Neural progenitor cell (in vitro differentiated cells): Measurements from ENCODE around the gene ATOX1. TPM values are rescaled to one million over a fixed set of nuclear protein-coding genes. Genes with fewer than 3 reads are reported as not detected.
"Not testable (repeated sequence)": the region's sequence is repeated elsewhere in the genome, so short reads cannot be mapped to it uniquely, and the experiment has no call there.

Experiments used
- DNase-seq: peaks from one replicate; pipeline ENCODE4 v3.0.0-alpha.2; 2016; ENCODE audit warnings: low spot score
- H2AFZ ChIP-seq: fragments of 200-600 bp; sonication (generic); replicated peaks from 2 replicates; pipeline ENCODE4 v1.6.1; 2016; ENCODE audit warnings: antibody characterized with exemption
- H3F3A ChIP-seq: fragments of 200-600 bp; sonication (generic); 2 replicates; pipeline ENCODE4 v1.6.1; 2016; ENCODE audit warnings: antibody characterized with exemption, low read depth
- H3K27ac ChIP-seq: fragments of 200-600 bp; sonication (generic); 2 replicates; pipeline ENCODE4 v1.5.1; 2016; ENCODE audit warnings: mild to moderate bottlenecking
- H3K27me3 ChIP-seq: fragments of 200-600 bp; sonication (generic); 2 replicates; pipeline ENCODE4 v1.6.1; 2016; ENCODE audit warnings: mild to moderate bottlenecking, moderate library complexity
- H3K36me3 ChIP-seq: fragments of 200-600 bp; sonication (generic); 2 replicates; pipeline ENCODE4 v1.5.1; 2016
- H3K4me1 ChIP-seq: fragments of 200-600 bp; sonication (generic); 2 replicates; pipeline ENCODE4 v1.6.1; 2016; ENCODE audit warnings: mixed run types
- H3K4me2 ChIP-seq: fragments of 200-600 bp; sonication (generic); 2 replicates; pipeline ENCODE4 v1.6.1; 2016
- H3K4me3 ChIP-seq: fragments of 200-600 bp; sonication (generic); 2 replicates; pipeline ENCODE4 v1.5.1; 2016
- H3K79me2 ChIP-seq: fragments of 200-600 bp; sonication (generic); 2 replicates; pipeline ENCODE4 v1.6.1; 2016; ENCODE audit warnings: low read depth
- H3K9ac ChIP-seq: fragments of 200-600 bp; sonication (generic); 2 replicates; pipeline ENCODE4 v1.6.1; 2016
- H3K9me3 ChIP-seq: fragments of 200-600 bp; sonication (generic); 2 replicates; pipeline ENCODE4 v1.5.1; 2016; ENCODE audit warnings: low read depth
- H4K20me1 ChIP-seq: fragments of 200-600 bp; sonication (generic); 2 replicates; pipeline ENCODE4 v1.6.1; 2016; ENCODE audit warnings: low read depth
- H3K27ac Mint-ChIP-seq: 3 replicates; pipeline ENCODE4 v1.8.0; 2021; ENCODE audit warnings: mixed read lengths
- H3K27me3 Mint-ChIP-seq: 2 replicates; pipeline ENCODE4 v1.8.0; 2022; ENCODE audit warnings: low read depth, mild to moderate bottlenecking, inconsistent platforms, moderate library complexity, mixed read lengths; ENCODE audit not compliant: insufficient read depth
- H3K36me3 Mint-ChIP-seq: 3 replicates; pipeline ENCODE4 v1.8.0; 2021; ENCODE audit warnings: mixed read lengths
- H3K4me1 Mint-ChIP-seq: 3 replicates; pipeline ENCODE4 v1.8.0; 2021; ENCODE audit warnings: mixed read lengths
- H3K4me3 Mint-ChIP-seq: 3 replicates; pipeline ENCODE4 v1.8.0; 2021; ENCODE audit warnings: mild to moderate bottlenecking, moderate library complexity, mixed read lengths
- H3K9me3 Mint-ChIP-seq: 3 replicates; pipeline ENCODE4 v1.8.0; 2020; ENCODE audit warnings: mixed read lengths
- EZH2 ChIP-seq: fragments of 200-600 bp; sonication (generic); IDR thresholded peaks from 2 replicates; pipeline ENCODE4 v1.6.1; 2017; ENCODE audit warnings: antibody characterized with exemption, mild to moderate bottlenecking, moderate library complexity
- EZH2phosphoT487 ChIP-seq: fragments of 200-600 bp; sonication (generic); IDR thresholded peaks from 2 replicates; pipeline ENCODE4 v1.6.1; 2017; ENCODE audit warnings: antibody characterized with exemption
- total RNA-seq: library from RNA; depleted of rRNA; stranded (reverse); fragments of >200 nt; gene quantifications from 2 replicates; pipeline ENCODE4 v1.2.3, GENCODE V29; 2015; ENCODE audit warnings: low replicate concordance
- TF ChIP-seq, protein P1 (sequence below): fragments of 200-600 bp; sonication (generic); IDR thresholded peaks from 2 replicates; pipeline ENCODE4 v1.5.1; 2017; ENCODE audit warnings: antibody characterized with exemption, mild to moderate bottlenecking

Gene ATOX1
- total RNA-seq, 1 donor from 2014 or later = 22.8 TPM

DNA sequence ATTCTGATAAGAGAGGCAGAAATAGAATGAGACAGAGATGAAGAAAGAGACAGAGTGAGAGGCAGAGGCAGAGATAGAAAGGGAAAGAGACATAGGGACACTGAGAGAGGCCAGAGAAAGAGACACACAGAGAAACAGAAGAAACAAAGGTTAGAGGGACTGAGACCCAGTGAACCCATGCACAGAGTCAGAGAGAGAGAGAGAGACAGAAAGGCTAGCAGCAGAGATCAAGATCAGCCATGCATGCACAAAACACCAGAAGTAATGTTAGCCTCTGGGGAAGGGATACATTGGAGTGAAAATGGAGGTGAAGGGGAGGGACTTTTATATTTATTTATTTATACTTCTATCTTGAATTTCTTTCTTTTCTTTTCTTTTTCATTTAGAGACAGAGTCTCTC is 57.6 kb downstream of the ATOX1 start:
- H3K36me3 ChIP-seq = no peaks in the 10 kb centered on the region
- H3K4me1 ChIP-seq = peaks cover 14% of the 10 kb centered on the region
- Mint-ChIP-seq H3K4me1 (peaks cover 43% of the 10 kb centered on the region), H3K27ac (peak overlapping the region; percentile 39), H3K4me3 (no peak overlapping the region), H3K36me3 (no peaks in the 10 kb centered on the region), H3K9me3 (no peaks in the 10 kb centered on the region), H3K27me3 (peaks cover 10% of the 10 kb centered on the region)
- no peaks in the 10 kb centered on the region for H3K9me3 ChIP-seq
- H3K4me3 ChIP-seq = no peak overlapping the region
- TF ChIP-seq EZH2 (no peak), EZH2phosphoT487 (no peak)
- TF ChIP-seq, protein P1, sequence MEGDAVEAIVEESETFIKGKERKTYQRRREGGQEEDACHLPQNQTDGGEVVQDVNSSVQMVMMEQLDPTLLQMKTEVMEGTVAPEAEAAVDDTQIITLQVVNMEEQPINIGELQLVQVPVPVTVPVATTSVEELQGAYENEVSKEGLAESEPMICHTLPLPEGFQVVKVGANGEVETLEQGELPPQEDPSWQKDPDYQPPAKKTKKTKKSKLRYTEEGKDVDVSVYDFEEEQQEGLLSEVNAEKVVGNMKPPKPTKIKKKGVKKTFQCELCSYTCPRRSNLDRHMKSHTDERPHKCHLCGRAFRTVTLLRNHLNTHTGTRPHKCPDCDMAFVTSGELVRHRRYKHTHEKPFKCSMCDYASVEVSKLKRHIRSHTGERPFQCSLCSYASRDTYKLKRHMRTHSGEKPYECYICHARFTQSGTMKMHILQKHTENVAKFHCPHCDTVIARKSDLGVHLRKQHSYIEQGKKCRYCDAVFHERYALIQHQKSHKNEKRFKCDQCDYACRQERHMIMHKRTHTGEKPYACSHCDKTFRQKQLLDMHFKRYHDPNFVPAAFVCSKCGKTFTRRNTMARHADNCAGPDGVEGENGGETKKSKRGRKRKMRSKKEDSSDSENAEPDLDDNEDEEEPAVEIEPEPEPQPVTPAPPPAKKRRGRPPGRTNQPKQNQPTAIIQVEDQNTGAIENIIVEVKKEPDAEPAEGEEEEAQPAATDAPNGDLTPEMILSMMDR = no peak
- H3K79me2 ChIP-seq = no peaks in the 10 kb centered on the region
- DNase-seq = no peak
- no peak overlapping the region for H2AFZ ChIP-seq
- no peak overlapping the region for H3K4me2 ChIP-seq
- peaks cover 4% of the 10 kb centered on the region for H3F3A ChIP-seq
- H3K9ac ChIP-seq = no peak overlapping the region
- no peaks in the 10 kb centered on the region for H3K27me3 ChIP-seq
- H3K27ac ChIP-seq = no peak overlapping the region
- H4K20me1 ChIP-seq = no peaks in the 10 kb centered on the region

DNA sequence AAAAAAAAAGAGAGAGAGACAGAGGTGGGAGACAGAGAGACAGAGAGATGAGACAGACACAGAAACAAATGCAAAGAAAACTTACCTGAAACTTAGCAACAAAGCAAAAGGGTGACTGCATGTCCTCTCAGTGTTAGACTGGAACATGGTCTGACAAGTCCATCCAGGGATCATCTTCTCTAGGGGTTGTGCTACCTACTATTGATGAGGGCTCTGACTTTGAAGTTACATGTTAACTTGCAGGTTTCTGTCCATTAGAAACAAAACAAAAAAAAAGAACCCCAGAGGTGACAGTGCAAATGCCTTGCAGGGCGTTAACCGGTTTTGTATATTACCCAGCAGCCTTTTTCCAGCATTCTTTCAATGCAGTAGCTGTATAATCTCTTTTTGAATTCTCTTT is 58.1 kb downstream of the ATOX1 start:
- no peak overlapping the region for H3K27ac ChIP-seq
- no peaks in the 10 kb centered on the region for H4K20me1 ChIP-seq
- no peak for TF ChIP-seq EZH2phosphoT487
- no peak for TF ChIP-seq EZH2
- TF ChIP-seq, protein P1 = no peak
- no peaks in the 10 kb centered on the region for H3K36me3 ChIP-seq
- H3K9me3 ChIP-seq = no peaks in the 10 kb centered on the region
- no peaks in the 10 kb centered on the region for H3K36me3 Mint-ChIP-seq
- no peaks in the 10 kb centered on the region for H3K79me2 ChIP-seq
- peaks cover 14% of the 10 kb centered on the region for H3K4me1 ChIP-seq
- peaks cover 49% of the 10 kb centered on the region for H3K4me1 Mint-ChIP-seq
- H3K27me3 ChIP-seq = no peaks in the 10 kb centered on the region
- peaks cover 8% of the 10 kb centered on the region for H3K27me3 Mint-ChIP-seq
- H3K4me2 ChIP-seq = no peak overlapping the region
- peak overlapping the region; percentile 30 for H3K27ac Mint-ChIP-seq
- no peak overlapping the region for H2AFZ ChIP-seq
- DNase-seq = no peak
- peaks cover 4% of the 10 kb centered on the region for H3F3A ChIP-seq
- no peak overlapping the region for H3K4me3 Mint-ChIP-seq
- H3K4me3 ChIP-seq = no peak overlapping the region
- no peak overlapping the region for H3K9ac ChIP-seq
- H3K9me3 Mint-ChIP-seq = no peaks in the 10 kb centered on the region

DNA sequence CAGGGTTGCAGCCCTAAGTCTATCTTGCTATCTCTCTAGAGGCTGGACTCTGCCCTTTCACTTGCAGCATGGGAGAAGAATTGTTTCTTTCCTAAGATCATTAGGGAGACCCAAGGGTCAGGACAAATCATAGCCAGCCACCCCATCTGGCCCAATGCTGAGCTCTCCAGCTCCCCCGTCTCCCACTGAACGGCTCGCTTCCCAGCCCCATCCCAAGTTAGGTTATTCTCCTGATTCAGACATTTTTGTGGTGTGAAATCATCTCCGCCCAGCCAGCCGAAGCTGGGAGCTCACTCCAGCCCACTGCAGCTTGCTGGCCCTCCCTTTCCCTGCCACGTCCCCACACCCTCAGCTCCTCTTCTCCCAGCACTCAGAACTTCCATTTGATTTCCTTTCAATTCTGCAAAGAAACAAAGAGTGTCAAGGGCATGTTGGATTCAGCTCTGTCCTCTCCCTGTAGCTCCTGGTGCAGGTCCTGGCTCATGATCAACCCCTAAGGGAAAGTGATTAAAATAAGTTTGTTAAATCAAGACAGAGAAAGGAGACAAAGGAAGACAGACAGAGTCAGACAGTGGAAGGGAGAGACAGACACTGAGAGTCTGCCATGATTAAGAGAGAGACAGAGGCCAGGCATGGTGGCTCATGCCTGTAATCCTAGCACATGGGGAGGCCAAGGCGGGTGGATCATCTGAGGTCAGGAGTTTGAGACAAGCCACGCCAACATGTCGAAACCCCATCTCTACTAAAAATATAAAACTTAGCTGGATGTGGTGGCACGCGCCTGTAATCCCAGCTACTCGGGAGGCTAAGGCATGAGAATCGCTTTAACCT is 59.1 kb downstream of the ATOX1 start:
- Histone ChIP-seq H3K27me3 (no peaks in the 10 kb centered on the region), H2AFZ (peak overlapping the region; percentile 4), H3K27ac (no peak overlapping the region), H3K4me2 (no peak overlapping the region), H3F3A (peaks cover 4% of the 10 kb centered on the region), H3K4me1 (peaks cover 14% of the 10 kb centered on the region), H4K20me1 (no peaks in the 10 kb centered on the region), H3K9ac (no peak overlapping the region), H3K9me3 (no peaks in the 10 kb centered on the region), H3K79me2 (no peaks in the 10 kb centered on the region), H3K36me3 (no peaks in the 10 kb centered on the region), H3K4me3 (no peak overlapping the region)
- H3K27me3 Mint-ChIP-seq = peaks cover 6% of the 10 kb centered on the region
- H3K36me3 Mint-ChIP-seq = no peaks in the 10 kb centered on the region
- H3K4me3 Mint-ChIP-seq = peak overlapping the region; percentile 54
- H3K9me3 Mint-ChIP-seq = no peaks in the 10 kb centered on the region
- peak overlapping the region; percentile 99 for H3K27ac Mint-ChIP-seq
- TF ChIP-seq EZH2 (no peak), EZH2phosphoT487 (no peak)
- H3K4me1 Mint-ChIP-seq = peaks cover 49% of the 10 kb centered on the region
- no peak for DNase-seq

DNA sequence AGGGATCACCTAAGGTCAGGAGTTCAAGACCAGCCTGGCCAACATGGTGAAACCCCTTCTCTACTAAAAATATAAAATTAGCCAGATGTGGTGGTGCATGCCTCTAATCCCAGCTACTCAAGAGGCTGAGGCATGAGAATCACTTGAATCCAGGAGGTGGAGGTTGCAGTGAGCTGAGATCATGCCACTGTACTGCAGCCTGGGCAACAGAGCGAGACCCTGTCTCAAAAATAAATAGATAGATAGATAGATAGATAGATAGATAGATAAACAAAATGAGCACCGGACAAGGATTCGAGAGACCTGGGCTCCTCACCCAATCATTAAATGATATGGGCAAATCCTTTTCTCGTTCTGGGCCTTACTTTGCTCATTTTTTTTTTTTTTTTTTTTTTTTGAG is 60.4 kb downstream of the ATOX1 start:
- not testable (repeated sequence) for H3K9ac ChIP-seq, H3K4me2 ChIP-seq, H3K9me3 ChIP-seq, H3K27me3 ChIP-seq, H4K20me1 ChIP-seq, H3K36me3 ChIP-seq, H3F3A ChIP-seq, DNase-seq, H3K27me3 Mint-ChIP-seq, H3K4me3 ChIP-seq, H3K4me3 Mint-ChIP-seq, H3K36me3 Mint-ChIP-seq, H3K27ac ChIP-seq, H3K9me3 Mint-ChIP-seq, H2AFZ ChIP-seq, H3K79me2 ChIP-seq
- Mint-ChIP-seq H3K4me1 (peaks cover 47% of the 10 kb centered on the region), H3K27ac (peak overlapping the region; percentile 29)
- peaks cover 14% of the 10 kb centered on the region for H3K4me1 ChIP-seq
